Keratinocyte (primary cell): ENCODE results near the gene KIFBP.

Experiments
- EZH2 ChIP-seq: IDR thresholded peaks from one replicate; pipeline ENCODE4 v1.6.1; 2012; ENCODE audit warnings: inconsistent platforms, mild to moderate bottlenecking, low read length, moderate library complexity
- TF ChIP-seq, protein P1 (sequence below), 3 experiments: IDR thresholded peaks in 1 of 3; conservative IDR thresholded peaks in 1 of 3; optimal IDR thresholded peaks in 1 of 3; 2 replicates in 2 of 3; 3 replicates in 1 of 3; pipeline versions ENCODE3 to v1.5.1; 2011; ENCODE audit warnings: low read length in 3 of 3, mild to moderate bottlenecking in 3 of 3, moderate library complexity in 2 of 3, control low read depth in 1 of 3, inconsistent platforms in 1 of 3; ENCODE audit not compliant: insufficient read depth in 2 of 3; ENCODE audit errors: extremely low read depth in 1 of 3

DNA sequence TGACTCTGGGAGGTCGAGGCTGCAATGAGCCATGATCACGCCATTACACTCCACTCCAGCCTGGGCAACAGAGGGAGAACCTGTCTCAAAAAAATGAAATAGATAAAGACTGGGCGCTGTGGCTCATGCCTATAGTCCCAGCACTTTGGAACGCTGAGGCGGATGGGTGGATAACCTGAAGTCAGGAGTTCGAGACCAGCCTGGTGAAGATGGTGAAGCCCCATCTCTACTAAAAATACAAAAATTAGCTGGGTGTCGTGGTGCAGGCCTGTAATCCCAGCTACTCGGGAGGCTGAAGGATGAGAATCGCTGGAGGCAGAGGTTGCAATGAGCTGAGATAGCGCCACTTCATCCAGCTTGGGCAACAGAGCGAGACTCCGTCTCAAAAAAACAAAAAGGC is 33.7 kb upstream of the KIFBP start:
- TF ChIP-seq, protein P1, sequence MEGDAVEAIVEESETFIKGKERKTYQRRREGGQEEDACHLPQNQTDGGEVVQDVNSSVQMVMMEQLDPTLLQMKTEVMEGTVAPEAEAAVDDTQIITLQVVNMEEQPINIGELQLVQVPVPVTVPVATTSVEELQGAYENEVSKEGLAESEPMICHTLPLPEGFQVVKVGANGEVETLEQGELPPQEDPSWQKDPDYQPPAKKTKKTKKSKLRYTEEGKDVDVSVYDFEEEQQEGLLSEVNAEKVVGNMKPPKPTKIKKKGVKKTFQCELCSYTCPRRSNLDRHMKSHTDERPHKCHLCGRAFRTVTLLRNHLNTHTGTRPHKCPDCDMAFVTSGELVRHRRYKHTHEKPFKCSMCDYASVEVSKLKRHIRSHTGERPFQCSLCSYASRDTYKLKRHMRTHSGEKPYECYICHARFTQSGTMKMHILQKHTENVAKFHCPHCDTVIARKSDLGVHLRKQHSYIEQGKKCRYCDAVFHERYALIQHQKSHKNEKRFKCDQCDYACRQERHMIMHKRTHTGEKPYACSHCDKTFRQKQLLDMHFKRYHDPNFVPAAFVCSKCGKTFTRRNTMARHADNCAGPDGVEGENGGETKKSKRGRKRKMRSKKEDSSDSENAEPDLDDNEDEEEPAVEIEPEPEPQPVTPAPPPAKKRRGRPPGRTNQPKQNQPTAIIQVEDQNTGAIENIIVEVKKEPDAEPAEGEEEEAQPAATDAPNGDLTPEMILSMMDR (optimal IDR thresholded peaks at IDR 0.05 in 1 of 3, IDR thresholded peaks at IDR 0.05 in 1 of 3, conservative IDR thresholded peaks at IDR 0.05 in 1 of 3; ENCODE audit: extremely low read depth in 1 of 3, insufficient read depth in 2 of 3, low read length in 3 of 3), result no peak
- TF ChIP-seq EZH2, result no peak
